ENCODE data around the gene ZNF433.

Gene ZNF433

DNA sequence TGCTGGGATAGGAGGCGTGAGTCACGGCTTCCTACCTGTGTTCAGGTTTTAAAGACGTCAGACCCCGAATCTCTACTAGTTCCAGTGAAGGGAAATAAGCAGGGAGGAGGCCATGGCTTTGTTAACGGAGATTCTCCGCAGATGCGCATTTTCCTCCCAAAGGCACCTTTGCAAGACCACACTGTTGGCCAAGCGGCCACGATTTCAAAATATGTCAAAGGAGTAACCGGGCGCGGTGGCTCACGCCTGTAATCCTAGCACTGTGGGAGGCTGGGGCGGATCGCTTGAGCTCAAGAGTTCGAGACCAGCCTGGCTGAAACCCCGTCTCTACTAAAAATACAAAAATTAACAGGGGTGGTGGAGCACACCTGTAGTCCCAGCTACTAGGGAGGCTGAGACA lies 48.7 kb downstream of the ZNF433 start:
- TF ChIP-seq POLR2A (IDR thresholded peaks at IDR 0.05; ENCODE audit: low read depth, low read length) (no peak), POLR2AphosphoS5 (IDR thresholded peaks at IDR 0.05; ENCODE audit: low read depth, low read length) (no peak), TAF1 (IDR thresholded peaks at IDR 0.05; ENCODE audit: borderline replicate concordance, low read depth, low read length) (no peak)
- no peak for DNase-seq (ENCODE audit: insufficient read length)
- FAIRE-seq, result no peak

DNA sequence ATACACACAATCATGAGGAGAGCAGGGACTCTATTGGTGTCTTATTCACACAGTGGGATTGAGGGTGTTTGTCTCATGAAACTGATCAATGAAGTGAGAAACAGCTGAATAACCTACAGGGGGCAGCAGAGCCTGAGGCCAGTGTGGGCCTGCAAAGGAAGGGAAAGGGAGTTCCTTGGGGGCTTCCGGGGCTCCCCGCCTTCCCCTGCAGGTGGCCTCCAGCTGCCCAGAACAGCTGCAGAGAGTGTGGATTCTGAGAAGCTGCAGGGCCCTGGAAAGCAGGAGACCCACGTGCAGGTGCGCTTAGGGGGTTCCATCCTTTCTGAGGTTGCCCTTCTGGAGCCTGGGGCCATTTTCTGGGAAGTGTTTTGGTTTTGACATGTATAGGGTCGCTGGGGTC lies 50.5 kb downstream of the ZNF433 start:
- TF ChIP-seq POLR2A (IDR thresholded peaks at IDR 0.05; ENCODE audit: low read depth, low read length) (no peak), POLR2AphosphoS5 (IDR thresholded peaks at IDR 0.05; ENCODE audit: low read depth, low read length) (no peak), TAF1 (IDR thresholded peaks at IDR 0.05; ENCODE audit: borderline replicate concordance, low read depth, low read length) (no peak)
- DNase-seq (ENCODE audit: insufficient read length) (no peak), FAIRE-seq (no peak)

DNA sequence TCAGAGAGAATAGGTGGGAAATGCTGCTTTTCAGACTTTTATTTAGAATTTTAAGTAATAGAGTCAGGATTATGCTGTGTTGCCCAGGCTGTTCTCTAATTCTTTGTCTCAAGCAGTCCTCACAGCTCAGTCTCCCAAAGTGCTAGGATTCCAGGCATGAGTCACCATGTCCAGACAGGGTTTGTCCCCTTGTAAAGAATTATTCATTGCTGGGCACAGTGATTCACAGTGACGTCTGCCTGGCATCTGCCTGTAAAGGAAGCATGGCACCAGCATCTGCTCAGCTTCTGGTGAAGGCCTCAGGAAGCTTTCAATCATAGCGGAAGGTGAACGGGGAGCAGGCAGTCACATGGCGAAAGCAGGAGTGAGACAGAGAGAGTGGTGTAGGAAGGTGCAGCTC lies 53.0 kb downstream of the ZNF433 start:
- DNase-seq (ENCODE audit: insufficient read length), result no peak
- no peak for FAIRE-seq
- TF ChIP-seq TAF1 (IDR thresholded peaks at IDR 0.05; ENCODE audit: borderline replicate concordance, low read depth, low read length), result no peak
- TF ChIP-seq POLR2AphosphoS5 (IDR thresholded peaks at IDR 0.05; ENCODE audit: low read depth, low read length), result no peak

DNA sequence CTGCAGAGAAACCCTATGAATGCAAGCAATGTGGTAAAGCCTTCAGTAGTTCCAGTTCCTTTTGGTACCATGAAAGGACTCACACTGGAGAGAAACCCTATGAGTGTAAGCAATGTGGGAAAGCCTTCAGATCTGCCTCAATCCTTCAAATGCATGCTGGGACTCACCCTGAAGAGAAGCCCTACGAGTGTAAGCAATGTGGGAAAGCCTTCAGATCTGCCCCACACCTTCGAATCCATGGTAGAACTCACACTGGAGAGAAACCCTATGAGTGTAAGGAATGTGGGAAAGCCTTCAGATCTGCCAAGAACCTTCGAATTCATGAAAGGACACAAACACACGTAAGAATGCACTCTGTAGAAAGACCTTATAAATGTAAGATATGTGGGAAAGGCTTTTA lies 56.0 kb downstream of the ZNF433 start:
- no peak for DNase-seq (ENCODE audit: insufficient read length)
- FAIRE-seq, result no peak
- no peak for TF ChIP-seq TAF1 (IDR thresholded peaks at IDR 0.05; ENCODE audit: borderline replicate concordance, low read depth, low read length)

DNA sequence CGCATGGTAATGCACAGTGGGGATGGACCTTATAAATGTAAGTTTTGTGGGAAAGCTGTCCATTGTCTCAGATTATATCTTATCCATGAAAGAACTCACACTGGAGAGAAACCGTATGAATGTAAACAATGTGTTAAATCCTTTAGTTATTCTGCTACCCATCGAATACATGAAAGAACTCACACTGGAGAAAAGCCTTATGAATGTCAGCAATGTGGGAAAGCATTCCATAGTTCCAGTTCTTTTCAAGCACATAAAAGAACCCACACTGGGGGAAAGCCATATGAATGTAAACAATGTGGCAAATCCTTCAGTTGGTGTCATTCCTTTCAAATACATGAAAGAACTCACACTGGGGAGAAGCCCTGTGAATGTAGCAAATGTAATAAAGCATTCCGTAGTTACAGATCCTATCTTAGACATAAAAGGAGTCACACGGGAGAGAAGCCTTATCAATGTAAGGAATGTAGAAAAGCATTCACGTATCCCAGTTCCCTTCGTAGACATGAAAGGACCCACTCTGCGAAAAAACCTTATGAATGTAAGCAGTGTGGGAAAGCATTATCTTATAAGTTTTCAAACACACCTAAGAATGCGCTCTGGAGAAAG lies 56.9 kb downstream of the ZNF433 start:
- TF ChIP-seq POLR2A (IDR thresholded peaks at IDR 0.05; ENCODE audit: low read depth, low read length), result no peak
- no peak for TF ChIP-seq POLR2AphosphoS5 (IDR thresholded peaks at IDR 0.05; ENCODE audit: low read depth, low read length)
- no peak for TF ChIP-seq TAF1 (IDR thresholded peaks at IDR 0.05; ENCODE audit: borderline replicate concordance, low read depth, low read length)
- DNase-seq (ENCODE audit: insufficient read length) (no peak), FAIRE-seq (no peak)

DNA sequence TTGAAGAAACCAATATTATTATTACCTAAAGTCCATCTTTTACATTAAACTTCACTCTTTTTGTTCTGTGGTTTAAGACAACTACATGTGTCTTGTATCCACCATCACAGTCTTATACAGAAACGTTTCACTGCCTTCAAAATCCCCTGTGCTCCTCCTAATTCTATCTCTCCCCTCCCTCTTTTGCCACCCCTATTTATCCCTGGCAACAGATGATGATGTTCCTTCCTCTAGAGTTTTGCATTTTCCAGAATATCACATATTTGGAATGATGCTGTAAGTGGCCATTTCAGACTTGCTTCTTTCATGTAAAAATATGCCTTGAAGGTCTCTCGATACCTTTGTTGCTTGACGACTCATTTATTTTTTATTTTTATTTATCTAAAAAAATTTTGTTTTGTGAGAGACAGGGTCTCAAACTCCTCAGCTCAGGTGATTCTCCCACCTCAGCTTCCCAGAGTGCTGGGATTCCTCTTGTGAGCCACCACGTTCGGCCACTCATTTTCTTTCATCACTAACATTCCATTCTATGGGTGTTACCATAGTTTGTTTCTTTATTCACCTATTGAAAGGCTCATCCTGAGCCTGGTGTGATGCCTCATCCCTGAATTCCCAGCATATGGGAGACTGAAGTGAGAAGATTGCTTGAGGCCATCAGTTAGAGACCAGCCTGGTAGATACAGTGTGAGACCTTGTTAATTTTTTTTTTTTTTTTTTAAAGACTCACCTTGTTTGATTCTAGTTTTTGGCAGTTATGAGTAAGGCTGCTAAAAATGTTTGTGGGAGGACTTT lies 62.3 kb downstream of the ZNF433 start:
- TF ChIP-seq POLR2A (IDR thresholded peaks at IDR 0.05; ENCODE audit: low read depth, low read length), result no peak
- no peak for TF ChIP-seq POLR2AphosphoS5 (IDR thresholded peaks at IDR 0.05; ENCODE audit: low read depth, low read length)
- no peak for TF ChIP-seq TAF1 (IDR thresholded peaks at IDR 0.05; ENCODE audit: borderline replicate concordance, low read depth, low read length)
- FAIRE-seq (no peak), DNase-seq (ENCODE audit: insufficient read length) (no peak)

DNA sequence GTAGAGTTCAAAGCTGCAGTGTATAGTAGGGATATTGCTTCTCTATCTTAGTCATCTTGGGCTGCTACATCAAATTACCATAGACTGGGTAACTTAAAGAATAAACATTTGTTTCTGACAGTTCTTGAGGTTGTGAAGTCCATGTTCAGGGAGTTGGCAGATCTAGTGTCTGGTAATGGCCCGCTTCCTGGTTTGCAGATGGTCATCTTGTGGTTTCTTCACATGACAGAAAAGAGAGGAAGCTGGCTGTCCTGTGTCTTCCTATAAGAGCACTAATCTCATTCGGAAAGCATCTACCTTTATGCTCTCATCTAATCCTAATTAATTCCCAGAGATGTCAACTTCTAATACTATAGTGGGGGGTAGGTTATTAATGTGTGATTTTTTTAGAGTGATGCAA lies 64.4 kb downstream of the ZNF433 start:
- TF ChIP-seq POLR2A (IDR thresholded peaks at IDR 0.05; ENCODE audit: low read depth, low read length) (no peak), TAF1 (IDR thresholded peaks at IDR 0.05; ENCODE audit: borderline replicate concordance, low read depth, low read length) (no peak), POLR2AphosphoS5 (IDR thresholded peaks at IDR 0.05; ENCODE audit: low read depth, low read length) (no peak)
- no peak for DNase-seq (ENCODE audit: insufficient read length)
- no peak for FAIRE-seq

DNA sequence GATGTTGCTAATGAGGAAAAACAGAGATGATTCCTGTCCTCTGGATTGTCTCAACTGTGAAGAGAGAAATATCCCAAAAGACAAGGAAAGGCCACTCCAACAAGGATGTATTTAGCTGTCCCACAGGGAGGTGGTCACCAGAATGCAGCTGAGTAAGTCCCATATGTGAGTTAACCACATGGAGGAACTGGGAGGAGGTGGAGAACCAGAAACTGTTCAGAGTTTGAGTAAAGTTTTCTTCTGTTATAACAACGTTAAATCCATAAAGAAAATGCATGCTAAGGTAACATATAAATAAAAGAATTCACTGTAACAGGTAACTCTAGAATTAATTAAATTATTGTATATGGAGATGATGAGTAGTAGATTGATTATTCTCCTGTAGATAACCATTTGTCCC lies 65.3 kb downstream of the ZNF433 start:
- DNase-seq (ENCODE audit: insufficient read length), result no peak
- no peak for FAIRE-seq
- TF ChIP-seq POLR2A (IDR thresholded peaks at IDR 0.05; ENCODE audit: low read depth, low read length), result no peak

DNA sequence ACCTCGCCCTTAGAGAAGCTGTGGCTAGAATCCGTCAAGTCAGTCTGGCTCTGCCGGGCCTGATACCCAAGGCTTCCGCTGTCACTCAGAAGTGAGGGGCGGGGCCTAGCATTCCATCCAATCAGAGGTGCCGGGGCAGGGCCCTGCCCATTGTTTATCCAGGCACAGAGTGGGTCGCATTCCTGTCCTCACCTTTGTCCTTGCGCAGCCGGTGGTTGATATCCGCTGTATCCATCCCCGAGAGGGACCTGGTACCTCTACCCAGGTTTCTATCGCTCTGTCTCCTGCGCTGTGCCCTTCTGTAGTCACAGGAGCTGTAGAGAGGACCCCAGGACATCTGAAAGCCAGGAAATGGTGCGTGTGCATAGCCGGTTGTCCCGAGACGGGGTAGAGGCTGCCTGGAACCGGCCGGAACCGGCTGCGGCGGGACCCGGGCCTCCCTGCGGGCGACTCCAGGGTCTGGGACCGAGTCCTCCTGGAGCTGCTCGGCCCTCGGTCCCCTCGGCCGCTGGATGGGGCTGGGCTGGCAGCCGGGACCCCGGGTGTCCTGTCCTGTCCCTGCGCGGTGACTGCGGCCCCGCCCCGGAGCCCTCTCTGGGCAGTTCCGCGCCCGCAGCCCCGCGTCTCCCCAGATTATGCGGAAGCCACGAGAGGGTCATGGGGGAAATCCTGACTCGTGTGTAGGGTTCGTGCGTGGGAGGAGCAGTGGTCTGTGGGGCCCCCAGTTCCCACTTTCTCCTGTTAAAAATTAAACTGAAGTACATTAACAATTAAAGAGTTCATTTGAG lies 70.4 kb downstream of the ZNF433 start, which contains the start of gene ZNF763:
Gene ZNF763 (plus strand): TSS at position 183 of the 788 bp plus-strand sequence. CDS start 169 bp downstream, at position 352.
- FAIRE-seq, result peak; percentile 97
- DNase-seq (ENCODE audit: insufficient read length), result peak; percentile 73
- TF ChIP-seq POLR2AphosphoS5 (IDR thresholded peaks at IDR 0.05; ENCODE audit: low read depth, low read length) (peak; percentile 56), TAF1 (IDR thresholded peaks at IDR 0.05; ENCODE audit: borderline replicate concordance, low read depth, low read length) (no peak), POLR2A (IDR thresholded peaks at IDR 0.05; ENCODE audit: low read depth, low read length) (peak; percentile 51; the same call in 1 of the 2 replicates)

Data from GM12892 (cell line).